ENCODE results near the gene ZNF688. TPM values are rescaled to one million over a fixed set of nuclear protein-coding genes. Genes with fewer than 3 reads are reported as not detected.
"Not testable (repeated sequence)": the region's sequence is repeated elsewhere in the genome, so short reads cannot be mapped to it uniquely, and the experiment has no call there.

The ZNF688 gene
- total RNA-seq, 1 experiment from 2014 or later = 30.5 TPM

GRCh38 chr16:30539986-30540526 lies 31.5 kb downstream of the ZNF688 start:
- in situ Hi-C loops (cut with HindIII; ENCODE audit: low pct_unique_long_range_greater_than_20kb, low sequenced_read_pairs); DNase-seq (ENCODE audit: low read depth): not testable (repeated sequence)

GRCh38 chr16:30539000-30539964 lies 32.2 kb downstream of the ZNF688 start:
- in situ Hi-C loops (cut with HindIII; ENCODE audit: low pct_unique_long_range_greater_than_20kb, low sequenced_read_pairs) = no loop called here
- no peak for DNase-seq (ENCODE audit: low read depth)

GRCh38 chr16:30536391-30537024 lies 35.0 kb downstream of the ZNF688 start:
- DNase-seq (ENCODE audit: low read depth); in situ Hi-C loops (cut with HindIII; ENCODE audit: low pct_unique_long_range_greater_than_20kb, low sequenced_read_pairs): not testable (repeated sequence)

- in situ Hi-C loops (cut with HindIII; ENCODE audit: low pct_unique_long_range_greater_than_20kb, low sequenced_read_pairs) = no loop called here
These were observed 35.7 kb downstream of the ZNF688 start for GRCh38 chr16:30535777-30536190.

GRCh38 chr16:30535106-30535776 lies 36.3 kb downstream of the ZNF688 start:
- in situ Hi-C loops (cut with HindIII; ENCODE audit: low pct_unique_long_range_greater_than_20kb, low sequenced_read_pairs) = no loop called here
- DNase-seq (ENCODE audit: low read depth) = no peak

More at GRCh38 chr16:30535777-30536190, 35.7 kb downstream of the ZNF688 start:
- peak; percentile 45 for DNase-seq (ENCODE audit: low read depth)

- peak; percentile 84 for DNase-seq (ENCODE audit: low read depth)
- in situ Hi-C loops (cut with HindIII; ENCODE audit: low pct_unique_long_range_greater_than_20kb, low sequenced_read_pairs) = no loop called here
These were observed 37.0 kb downstream of the ZNF688 start, which contains the start of gene ZNF747 for GRCh38 chr16:30534368-30535105. Gene ZNF747, minus strand, starts transcription at chr16:30534858. Its CDS starts 179 bp downstream, at chr16:30534679.

GRCh38 chr16:30533748-30534367 lies 37.7 kb downstream of the ZNF688 start:
- peak; percentile 33 for DNase-seq (ENCODE audit: low read depth)
- in situ Hi-C loops (cut with HindIII; ENCODE audit: low pct_unique_long_range_greater_than_20kb, low sequenced_read_pairs) = no loop called here

- in situ Hi-C loops (cut with HindIII; ENCODE audit: low pct_unique_long_range_greater_than_20kb, low sequenced_read_pairs) = no loop called here
- no peak for DNase-seq (ENCODE audit: low read depth)
These were observed 38.4 kb downstream of the ZNF688 start for GRCh38 chr16:30533146-30533522.

- no peak for DNase-seq (ENCODE audit: low read depth)
- in situ Hi-C loops (cut with HindIII; ENCODE audit: low pct_unique_long_range_greater_than_20kb, low sequenced_read_pairs) = no loop called here
These were observed 39.0 kb downstream of the ZNF688 start for GRCh38 chr16:30532285-30533145.

GRCh38 chr16:30530163-30531037 lies 41.1 kb downstream of the ZNF688 start:
- no peak for DNase-seq (ENCODE audit: low read depth)
- in situ Hi-C loops (cut with HindIII; ENCODE audit: low pct_unique_long_range_greater_than_20kb, low sequenced_read_pairs) = no loop called here

- in situ Hi-C loops (cut with HindIII; ENCODE audit: low pct_unique_long_range_greater_than_20kb, low sequenced_read_pairs) = no loop called here
- DNase-seq (ENCODE audit: low read depth) = no peak
These were observed 42.6 kb downstream of the ZNF688 start for GRCh38 chr16:30528799-30529457.

- in situ Hi-C loops (cut with HindIII; ENCODE audit: low pct_unique_long_range_greater_than_20kb, low sequenced_read_pairs) = no loop called here
These were observed 43.8 kb downstream of the ZNF688 start for GRCh38 chr16:30527635-30528178.

GRCh38 chr16:30526823-30527634 lies 44.5 kb downstream of the ZNF688 start:
- in situ Hi-C loops (cut with HindIII; ENCODE audit: low pct_unique_long_range_greater_than_20kb, low sequenced_read_pairs) = no loop called here
- DNase-seq (ENCODE audit: low read depth) = peak; percentile 100

More at GRCh38 chr16:30527635-30528178, 43.8 kb downstream of the ZNF688 start:
- DNase-seq (ENCODE audit: low read depth) = no peak

- peak; percentile 51 for DNase-seq (ENCODE audit: low read depth)
- in situ Hi-C loops (cut with HindIII; ENCODE audit: low pct_unique_long_range_greater_than_20kb, low sequenced_read_pairs) = no loop called here
These were observed 45.2 kb downstream of the ZNF688 start, which contains the start of gene ZNF768 for GRCh38 chr16:30526137-30526822. Gene ZNF768, minus strand, starts transcription at chr16:30526566. Its CDS starts 153 bp downstream, at chr16:30526413.
